GM18867 (cell line): ENCODE data around the gene LMO2.
"Not testable (repeated sequence)": the region's sequence is repeated elsewhere in the genome, so short reads cannot be mapped to it uniquely, and the experiment has no call there.

Source experiments
- ATAC-seq: cut with Tn5 transposase; IDR thresholded peaks from one replicate; pipeline ENCODE4 v1.9.1; 2021; ENCODE audit warnings: mild to moderate bottlenecking, moderate library complexity; ENCODE audit not compliant: unreplicated experiment

The LMO2 gene

GRCh38 chr11:33863418-33864172 lies 28.3 kb downstream of the LMO2 start:
- no peak for ATAC-seq

GRCh38 chr11:33861941-33862589 lies 29.8 kb downstream of the LMO2 start:
- no peak for ATAC-seq

DNA sequence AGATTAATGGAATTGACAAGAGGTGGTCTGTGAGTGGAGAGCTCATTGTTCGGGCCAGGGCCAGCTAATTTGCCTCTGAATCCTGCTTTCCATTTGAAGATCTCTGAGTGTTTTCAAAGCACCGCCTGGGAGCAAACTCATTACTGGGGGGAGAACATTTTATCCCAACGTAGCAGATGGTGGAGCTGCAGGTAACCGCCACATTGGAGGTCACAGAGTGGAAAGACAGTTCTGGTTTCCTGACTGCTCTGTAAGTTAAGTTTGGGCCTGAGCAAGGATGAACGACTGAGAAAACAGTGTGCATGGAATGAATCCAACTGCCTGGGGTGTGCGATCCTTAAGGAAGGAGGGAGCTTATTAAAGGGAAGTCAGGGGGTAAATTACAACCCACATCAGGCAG lies 30.5 kb downstream of the LMO2 start:
- ATAC-seq: no peak

- no peak for ATAC-seq
Observed at GRCh38 chr11:33860926-33861325, 30.9 kb downstream of the LMO2 start.

DNA sequence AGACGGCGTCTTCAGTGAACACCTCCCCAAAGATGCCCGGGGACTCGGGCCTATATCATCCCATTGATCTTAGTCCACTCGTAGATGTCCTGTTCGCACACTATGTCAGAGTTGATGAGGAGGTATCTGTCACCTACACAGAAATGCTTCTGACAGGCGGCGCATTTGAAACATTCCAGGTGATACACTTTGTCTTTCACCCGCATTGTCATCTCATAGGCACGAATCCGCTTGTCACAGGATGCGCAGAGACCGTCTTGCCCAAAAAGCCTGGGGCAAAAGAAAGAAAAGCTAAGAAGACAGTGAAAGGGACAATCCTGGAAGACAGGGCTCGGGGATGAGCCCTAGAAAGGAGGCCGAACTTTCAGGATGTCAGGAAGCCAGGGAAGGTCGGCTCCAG lies 32.6 kb downstream of the LMO2 start:
- no peak for ATAC-seq

GRCh38 chr11:33857933-33858371 lies 33.9 kb downstream of the LMO2 start:
- no peak for ATAC-seq

- ATAC-seq: no peak
Observed at GRCh38 chr11:33855500-33855899, 36.4 kb downstream of the LMO2 start.

GRCh38 chr11:33848717-33849390 lies 43.0 kb downstream of the LMO2 start:
- ATAC-seq: no peak

GRCh38 chr11:33847251-33847650 lies 44.6 kb downstream of the LMO2 start:
- no peak for ATAC-seq

- ATAC-seq: no peak
Observed at GRCh38 chr11:33844236-33844635, 47.6 kb downstream of the LMO2 start.

GRCh38 chr11:33843018-33843417 lies 48.9 kb downstream of the LMO2 start:
- no peak for ATAC-seq

GRCh38 chr11:33842236-33842915 lies 49.5 kb downstream of the LMO2 start:
- no peak for ATAC-seq

GRCh38 chr11:33838234-33838633 lies 53.6 kb downstream of the LMO2 start:
- not testable (repeated sequence) for ATAC-seq

DNA sequence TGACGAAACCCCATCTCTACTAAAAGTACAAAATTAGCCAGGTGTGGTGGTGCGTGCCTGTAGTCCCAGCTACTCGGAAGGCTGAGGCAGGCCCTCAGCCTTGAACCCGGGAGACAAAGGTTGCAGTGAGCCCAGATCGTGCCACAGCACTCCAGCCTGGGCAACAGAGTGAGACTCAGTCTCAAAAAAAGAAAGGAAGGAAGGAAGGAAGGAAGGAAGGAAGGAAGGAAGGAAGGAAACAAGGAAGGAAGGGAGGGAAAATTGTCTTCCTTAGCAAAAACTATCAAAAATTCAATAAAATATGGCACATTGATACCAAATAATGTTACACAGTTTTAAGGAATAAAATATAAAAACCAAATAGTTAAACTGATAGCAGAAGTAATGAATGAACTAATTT lies 54.5 kb downstream of the LMO2 start:
- not testable (repeated sequence) for ATAC-seq

DNA sequence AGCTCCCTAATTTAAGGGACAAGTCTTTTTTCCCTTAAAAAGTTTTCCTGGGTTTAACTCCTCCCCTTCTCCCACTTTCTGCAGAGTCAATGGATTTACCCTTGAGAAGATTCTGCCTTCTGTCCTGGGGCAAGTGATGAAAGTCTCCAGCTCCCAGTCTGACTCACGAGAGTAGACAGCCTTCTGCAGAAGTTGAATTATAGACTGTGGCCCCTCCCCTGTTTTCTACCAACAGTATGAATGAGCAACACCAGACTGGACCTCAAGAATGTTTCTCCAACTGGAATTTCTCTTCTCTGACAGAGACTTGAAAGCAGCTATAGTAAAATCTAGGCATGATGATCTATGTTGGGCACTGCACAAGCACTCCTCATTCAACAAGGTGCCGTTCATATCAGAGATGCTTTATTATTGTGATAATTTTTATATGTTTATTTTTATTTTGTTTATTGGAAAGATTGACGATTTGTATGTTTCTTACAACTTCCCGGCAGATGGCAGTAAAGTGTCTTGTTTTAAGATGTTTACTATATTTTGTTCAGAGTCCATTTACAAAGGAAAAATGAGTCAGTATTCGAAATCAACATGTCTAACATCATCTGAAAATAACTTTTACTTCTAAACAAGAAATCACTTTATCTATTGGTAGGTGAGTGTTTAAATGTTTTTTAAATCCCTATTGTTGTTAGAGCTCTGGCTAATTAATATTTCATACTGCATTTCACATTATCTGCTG lies 56.6 kb downstream of the LMO2 start:
- ATAC-seq: no peak

- ATAC-seq: no peak
Observed at GRCh38 chr11:33832676-33833075, 59.2 kb downstream of the LMO2 start.

GRCh38 chr11:33830903-33831648 lies 60.8 kb downstream of the LMO2 start:
- no peak for ATAC-seq

DNA sequence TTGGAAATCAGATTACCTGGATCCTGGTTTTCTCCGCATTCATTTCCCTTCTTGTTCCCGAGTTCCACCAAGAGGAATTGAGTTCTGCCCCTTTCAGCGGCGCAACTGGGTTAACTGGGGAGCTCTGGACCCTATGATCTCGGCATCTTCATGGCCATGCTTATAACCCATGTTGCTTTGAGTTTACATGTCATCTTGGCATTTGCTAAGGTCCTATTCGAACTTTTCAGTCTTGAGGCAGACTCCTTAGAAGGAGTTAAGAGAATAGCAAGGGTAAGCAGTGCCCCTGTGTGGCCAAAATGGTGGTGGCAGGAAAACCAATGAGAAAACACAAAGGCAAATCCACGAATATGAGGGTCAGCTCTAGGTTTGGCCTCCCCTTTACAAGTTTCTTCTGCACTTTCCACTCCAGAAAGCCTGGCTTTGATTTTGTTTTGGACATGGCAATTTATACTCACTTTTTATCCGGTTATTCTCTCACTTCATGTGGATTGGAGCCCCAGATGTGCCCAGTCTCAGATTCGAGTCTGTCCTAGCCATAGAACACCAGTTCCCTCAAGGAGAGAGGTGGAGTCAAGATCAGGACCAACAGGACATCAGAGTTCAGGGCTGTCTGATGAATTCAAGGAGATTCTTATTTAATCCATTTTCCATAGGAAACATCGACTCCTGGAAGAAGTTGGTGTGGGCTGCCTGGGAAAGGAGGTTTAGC lies 62.3 kb downstream of the LMO2 start:
- ATAC-seq: peak; percentile 65
